Ureter (tissue), 1 donor: Measurements from ENCODE around the gene SIGLEC5. TPM values are rescaled to one million over a fixed set of nuclear protein-coding genes. Genes with fewer than 3 reads are reported as not detected.
A peak's percentile ranks its signal among the peaks of the same experiment; 100 is the strongest.

Experiments used
- DNase-seq: peaks from one replicate; pipeline ENCODE4 v3.0.0-alpha.2; 2020; ENCODE audit warnings: low spot score
- total RNA-seq: library from RNA; stranded (reverse); gene quantifications from one replicate; pipeline ENCODE4 v1.2.4, GENCODE V29; 2023
- donor health status: DM: yes; HTN: yes; CAD: no.

SIGLEC5 gene
- total RNA-seq, 1 donor from 2014 or later: 1.2 TPM

DNA sequence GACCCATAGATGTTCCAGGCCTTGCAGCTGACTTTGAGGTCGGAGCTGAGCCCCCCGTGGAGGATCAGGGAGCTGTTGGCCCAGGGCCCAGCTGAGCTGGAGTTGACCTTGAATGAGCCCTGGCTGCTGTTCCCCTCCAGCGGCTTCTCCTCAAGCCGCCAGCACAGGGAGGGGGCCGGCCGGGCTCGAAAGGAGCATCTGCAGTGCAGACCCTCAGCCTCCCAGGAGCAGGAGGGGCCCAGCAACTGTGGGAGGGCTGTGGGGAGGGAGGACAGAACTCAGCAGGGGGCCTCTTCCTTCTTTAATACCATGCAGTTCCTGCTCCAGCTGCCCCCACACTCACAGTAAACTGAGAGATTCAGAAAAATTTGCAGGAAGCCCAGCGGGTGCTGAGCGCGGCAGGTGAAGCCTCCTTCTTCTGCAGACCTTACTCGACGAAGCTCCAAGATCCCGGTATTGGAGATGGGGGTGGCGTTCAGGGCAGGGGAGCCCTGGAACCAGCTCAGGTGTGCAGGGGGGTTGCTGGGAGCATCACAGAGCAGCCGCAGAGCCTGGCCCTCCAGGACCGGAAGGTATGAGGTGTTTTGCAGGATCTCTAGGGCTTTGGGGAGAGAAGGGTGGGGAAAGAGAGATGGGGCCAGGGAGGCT, 2.6 kb downstream of the SIGLEC5 start:
- no peak for DNase-seq

- no peak for DNase-seq
Observed at GRCh38 chr19:51626675-51627074, 3.5 kb downstream of the SIGLEC5 start.

GRCh38 chr19:51621178-51621577, 9.0 kb downstream of the SIGLEC5 start:
- DNase-seq: no peak

DNA sequence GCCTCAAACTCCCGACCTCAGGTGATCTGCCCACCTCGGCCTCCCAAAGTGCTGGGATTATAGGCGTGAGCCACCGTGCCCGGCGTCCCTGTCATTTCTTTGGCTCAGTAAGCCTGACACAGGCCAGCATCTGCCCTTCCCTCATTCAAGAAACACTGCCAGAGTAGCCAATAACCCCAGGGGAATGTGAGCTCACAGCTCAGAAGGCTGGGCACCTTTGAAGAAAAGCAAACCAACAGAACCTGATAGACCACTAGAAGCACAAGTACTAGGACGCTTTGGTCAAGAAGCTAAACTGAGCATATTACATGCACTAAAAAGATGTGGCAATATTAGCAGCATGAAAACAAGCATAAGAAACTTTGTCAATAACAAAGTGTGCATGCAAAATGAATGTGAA, 14.2 kb downstream of the SIGLEC5 start:
- no peak for DNase-seq

DNA sequence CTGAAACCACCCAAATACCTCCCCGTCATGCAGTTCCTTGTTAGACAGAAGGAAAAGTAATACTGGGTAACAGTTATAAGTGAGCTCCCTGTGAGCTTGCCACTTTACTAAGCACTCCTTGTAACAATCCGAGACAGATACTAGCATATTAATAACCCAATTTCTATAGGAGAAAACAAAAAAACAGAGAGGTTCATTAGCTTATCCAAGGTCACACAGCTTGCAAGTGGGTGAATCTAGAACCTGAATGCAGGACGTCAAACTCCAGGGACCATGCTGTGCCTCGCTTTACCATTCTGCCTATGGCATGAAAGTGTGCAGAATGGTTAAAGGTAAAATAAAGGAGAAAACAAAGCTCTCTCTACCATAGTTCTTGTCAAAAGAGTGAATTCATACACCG, 15.4 kb downstream of the SIGLEC5 start:
- DNase-seq: no peak

DNA sequence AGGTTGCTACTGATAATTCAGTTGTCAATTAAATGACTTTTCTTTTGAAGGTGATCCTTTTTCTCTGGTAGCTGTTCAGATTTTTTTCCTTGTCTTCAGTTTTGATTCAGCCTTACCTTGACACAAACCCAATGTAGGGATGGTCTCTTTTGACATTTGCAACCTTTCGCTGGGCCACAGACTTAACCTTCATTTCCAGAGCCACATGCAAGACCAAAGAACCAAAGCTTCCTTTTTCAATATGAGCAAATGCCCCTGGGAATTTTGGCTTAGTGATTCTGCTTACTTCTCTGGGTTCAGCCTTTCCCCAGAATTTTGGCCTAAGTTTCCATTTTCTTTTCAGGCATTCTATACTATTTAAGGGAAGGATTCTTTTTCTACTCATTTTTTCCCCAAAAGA, 19.6 kb downstream of the SIGLEC5 start:
- DNase-seq: no peak

DNA sequence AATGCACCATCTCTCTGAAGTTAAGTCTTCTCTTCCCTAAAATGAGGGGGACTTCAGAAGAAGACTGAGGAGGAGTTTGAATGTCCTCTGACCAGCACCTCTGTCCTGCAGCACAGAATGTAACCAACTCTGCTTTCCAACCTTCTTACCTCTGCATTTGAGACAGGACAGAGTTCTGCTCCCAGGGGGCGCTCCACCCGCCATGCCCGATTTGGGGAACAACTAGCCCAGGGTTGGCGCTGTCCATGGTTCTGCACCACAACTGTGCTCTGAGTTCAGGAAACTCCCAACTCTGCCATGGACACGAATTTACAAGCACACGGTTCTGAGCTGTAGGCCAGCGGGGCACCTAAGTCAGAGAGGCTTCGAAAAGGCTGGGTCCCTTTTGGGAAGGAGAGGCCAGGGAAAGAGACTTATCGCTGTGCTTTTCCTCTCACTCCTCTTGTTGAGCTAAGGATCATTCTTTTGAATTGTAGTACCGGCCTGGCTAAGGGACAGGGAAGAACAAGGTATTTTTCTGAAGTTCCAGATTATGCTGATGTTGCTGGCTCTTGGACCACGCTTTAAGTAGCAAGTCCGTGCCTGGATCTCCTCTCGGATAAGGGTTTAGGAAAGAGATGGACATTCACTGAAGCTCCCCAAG, 22.2 kb downstream of the SIGLEC5 start:
- DNase-seq: peak; percentile 70

DNA sequence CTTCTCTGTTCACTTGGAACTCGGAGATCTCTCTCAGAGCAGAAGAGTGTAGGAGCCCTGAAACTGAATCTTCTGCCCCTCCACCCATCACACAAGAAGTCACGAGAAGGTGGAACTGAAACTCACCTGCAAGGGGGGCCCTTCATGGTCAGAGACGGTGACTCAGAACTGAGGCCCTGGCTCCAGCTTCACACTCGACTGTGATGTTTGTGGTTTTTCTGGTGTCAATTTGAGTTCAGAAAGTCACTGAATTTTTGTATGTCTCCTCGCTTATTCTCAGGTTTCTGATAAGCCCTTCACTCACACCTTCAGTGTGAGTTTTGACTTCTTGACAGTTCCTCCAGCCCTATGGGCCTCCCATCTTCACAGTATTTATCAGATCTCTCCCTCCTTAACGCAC, 23.1 kb downstream of the SIGLEC5 start:
- DNase-seq: no peak

GRCh38 chr19:51602189-51602854, 27.9 kb downstream of the SIGLEC5 start:
- no peak for DNase-seq

DNA sequence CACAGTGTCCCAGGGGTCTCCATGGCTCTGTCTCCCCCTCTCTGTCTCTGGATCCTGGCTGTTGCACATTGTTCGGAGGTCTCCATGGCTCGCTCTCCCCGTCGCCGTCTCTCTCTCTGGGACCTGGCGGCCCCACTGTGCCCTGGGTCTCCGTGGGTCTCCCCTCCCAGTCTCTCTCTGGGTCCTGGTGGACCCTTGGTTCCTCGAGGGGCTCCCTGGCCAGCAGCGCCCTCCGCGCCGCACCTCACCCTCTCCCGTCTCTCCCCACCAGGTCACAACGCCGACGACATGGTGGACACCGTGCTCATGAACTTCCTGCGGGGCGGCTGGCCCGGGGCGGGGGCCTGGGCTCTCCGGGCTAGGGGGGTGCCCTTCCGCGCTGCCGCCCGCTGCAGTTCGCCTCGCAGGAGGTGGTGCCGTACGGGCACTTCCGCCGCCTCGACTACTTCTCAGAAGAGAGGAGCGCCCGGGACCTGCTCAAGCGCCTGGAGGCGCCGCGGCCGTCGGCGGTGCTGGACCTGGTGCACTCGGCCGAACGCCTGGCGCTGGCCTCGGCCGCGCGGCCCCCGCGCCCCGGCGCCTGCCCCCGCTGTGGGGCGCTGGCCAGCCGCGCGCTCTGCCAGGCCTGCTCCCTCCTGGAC, 29.1 kb downstream of the SIGLEC5 start:
- no peak for DNase-seq

DNA sequence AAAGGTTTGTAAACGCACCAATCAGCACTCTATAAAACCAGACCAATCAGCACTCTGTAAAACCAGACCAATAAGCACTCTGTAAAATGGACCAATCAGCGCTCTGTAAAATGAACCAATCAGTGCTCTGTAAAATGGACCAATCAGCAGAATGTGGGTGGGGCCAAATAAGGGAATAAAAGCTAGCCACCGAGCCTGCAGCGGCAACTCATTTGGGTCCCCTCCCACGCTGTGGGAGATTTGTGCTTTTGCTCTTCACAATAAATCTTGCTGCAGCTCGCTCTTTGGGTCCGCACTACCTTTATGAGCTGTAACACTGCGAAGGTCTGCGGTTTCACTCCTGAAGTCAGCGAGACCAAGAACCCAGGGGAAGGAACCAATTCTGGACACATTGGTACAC, 31.1 kb downstream of the SIGLEC5 start:
- DNase-seq: no peak

- no peak for DNase-seq
Observed at GRCh38 chr19:51598159-51598915, 31.9 kb downstream of the SIGLEC5 start.

DNA sequence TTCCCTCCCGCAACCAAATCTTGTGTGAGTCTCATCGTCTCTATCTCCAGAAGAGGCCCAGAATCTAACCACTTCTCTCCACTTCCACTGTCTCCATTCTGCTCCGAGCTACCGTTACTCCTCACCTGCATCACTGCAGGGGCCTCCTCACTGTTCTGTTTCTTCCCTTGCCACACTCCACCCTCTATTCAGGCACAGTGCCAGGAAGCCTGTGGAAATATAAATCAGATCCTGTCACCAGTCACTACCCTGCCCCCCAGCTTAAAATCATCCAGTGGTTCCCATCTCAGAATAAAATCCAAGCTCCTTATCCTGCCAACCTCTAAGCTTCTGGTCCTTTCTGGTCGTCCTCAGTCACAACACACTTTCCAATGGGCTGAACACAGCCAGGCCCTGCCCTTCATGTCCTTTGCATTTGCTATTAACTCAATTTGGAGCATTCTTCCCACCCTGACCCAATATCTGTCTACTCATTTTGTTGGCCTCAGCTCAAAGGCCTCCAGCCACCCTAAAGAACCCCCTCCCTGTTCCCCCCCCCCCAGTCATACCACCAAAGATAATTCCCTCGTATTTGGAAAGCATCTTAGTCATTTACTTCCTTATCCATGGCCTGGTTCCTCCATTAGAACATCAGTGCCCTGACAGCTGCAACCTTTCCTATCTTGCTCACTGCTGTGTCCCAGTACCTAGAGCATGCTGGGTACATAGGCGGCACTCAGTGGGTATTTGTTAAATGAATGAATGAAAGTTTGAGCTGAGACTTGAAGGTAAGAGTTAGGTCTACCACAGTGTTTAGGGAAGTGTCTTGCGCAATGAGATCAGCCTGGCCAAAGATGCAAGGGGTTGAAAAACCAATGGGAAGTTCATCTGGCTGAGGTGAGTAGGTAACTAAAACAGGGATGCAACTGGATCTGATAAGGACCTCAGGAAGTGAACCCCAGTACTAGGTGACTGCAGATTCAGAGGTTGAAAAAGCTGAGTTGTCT, 34.7 kb downstream of the SIGLEC5 start:
- DNase-seq: no peak

GRCh38 chr19:51594774-51595109, 35.5 kb downstream of the SIGLEC5 start:
- DNase-seq: no peak

GRCh38 chr19:51593969-51594773, 36.0 kb downstream of the SIGLEC5 start:
- peak; percentile 97 for DNase-seq

DNA sequence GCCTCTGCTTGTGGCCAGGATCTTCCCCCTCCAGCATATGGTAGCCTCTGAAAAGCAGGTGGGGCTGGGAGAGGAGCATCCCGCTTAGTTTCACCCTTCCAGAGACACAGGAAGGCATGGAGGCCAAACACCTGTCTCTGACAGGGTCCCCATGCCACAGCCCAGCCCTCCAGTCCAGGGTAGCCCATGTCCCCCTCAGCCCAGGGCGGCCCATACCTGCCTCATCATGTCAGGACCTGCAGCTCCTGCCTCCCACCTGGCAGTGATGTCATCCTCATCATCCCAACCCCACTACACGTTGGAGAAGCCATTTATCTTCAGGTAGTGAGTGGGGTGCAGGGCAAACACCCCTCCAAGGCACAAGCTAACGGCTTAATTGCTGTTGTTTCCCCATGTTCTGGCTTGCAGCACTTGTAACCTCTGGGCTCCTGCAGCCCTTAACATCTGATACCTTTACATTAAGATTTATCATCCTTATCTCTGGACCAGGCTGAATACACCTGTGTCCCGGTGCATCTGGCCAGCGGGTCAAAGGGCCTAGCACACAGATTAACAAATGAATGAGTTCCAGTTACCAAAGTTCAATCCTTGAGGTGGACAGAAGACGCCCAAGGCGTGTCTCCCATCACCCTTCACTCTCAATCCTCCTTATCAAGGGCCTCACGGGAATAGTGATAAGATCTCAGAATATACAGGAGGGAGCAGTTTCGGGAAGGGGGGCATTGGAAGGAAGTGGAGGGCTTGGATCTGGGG, 36.9 kb downstream of the SIGLEC5 start:
- DNase-seq: no peak

DNA sequence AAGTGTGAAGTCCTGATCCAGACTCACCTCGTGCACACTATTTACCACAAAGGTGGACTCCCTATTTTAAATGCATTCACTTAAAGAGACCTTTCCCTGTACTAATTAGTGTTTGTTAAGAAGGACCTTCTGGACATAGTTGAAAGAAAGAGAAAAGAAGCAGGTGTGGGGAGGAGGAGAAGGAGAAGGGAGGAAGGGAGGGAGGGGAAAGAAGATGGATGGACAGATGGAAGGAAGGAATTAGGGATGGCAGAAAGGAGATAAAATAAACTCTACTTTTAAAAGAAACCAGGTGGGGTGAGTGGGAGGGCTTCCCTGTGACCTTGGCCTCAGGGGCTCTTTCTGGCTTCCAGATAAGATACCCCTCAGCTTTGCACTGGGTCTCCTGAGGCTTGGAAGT, 37.7 kb downstream of the SIGLEC5 start:
- DNase-seq: no peak

DNA sequence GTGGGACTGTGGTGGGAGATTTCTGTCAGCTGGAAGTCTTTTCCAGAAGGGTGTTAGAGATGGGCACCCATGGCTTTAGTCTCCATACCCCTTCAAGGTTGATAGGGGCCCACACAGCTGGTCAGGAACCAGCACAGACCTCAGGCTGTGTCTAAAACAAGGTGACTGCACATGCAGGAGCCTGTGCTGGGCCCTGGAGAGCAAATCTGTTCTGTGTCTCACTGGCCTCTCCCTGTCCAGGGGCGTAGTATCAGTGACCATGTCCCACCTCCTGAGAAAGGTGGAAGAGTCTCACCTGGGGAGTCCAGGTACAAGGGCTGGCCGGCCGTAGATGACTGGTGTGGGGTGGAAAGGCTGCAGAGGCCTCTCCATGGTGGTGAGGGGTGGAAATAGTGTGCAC, 39.8 kb downstream of the SIGLEC5 start:
- no peak for DNase-seq

- DNase-seq: no peak
Observed at GRCh38 chr19:51589511-51589910, 40.7 kb downstream of the SIGLEC5 start.
